ENCODE data around the gene MYH11.
A peak's percentile ranks its signal among the peaks of the same experiment; 100 is the strongest.
"Not testable (repeated sequence)": the region's sequence is repeated elsewhere in the genome, so short reads cannot be mapped to it uniquely, and the experiment has no call there.

Gene MYH11

GRCh38 chr16:15874745-15875314 lies 18.0 kb upstream of the MYH11 start:
- DNase-seq, result peak; percentile 47

DNA sequence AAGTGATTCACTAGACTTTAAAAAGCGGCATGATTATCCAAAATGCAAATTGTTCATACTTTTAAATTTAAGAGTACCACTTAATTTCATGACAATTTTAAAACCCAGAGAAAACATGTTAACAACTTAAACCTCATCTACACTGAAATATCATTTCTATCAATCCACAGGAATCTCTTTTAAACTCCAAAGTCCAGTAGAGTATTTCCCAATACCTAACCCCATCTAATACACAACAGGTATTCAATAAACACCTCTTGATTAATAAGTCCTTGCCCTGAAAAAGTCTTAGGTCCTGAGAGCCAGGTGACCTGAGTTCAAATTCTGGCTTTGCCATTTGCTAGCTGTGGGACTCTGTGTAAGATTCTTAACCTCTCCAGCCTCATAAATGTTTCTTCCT lies 16.9 kb upstream of the MYH11 start:
- DNase-seq, result no peak

- no peak for DNase-seq
Observed at GRCh38 chr16:15873301-15873700, 16.5 kb upstream of the MYH11 start.

GRCh38 chr16:15870011-15870410 lies 13.2 kb upstream of the MYH11 start:
- DNase-seq, result no peak

DNA sequence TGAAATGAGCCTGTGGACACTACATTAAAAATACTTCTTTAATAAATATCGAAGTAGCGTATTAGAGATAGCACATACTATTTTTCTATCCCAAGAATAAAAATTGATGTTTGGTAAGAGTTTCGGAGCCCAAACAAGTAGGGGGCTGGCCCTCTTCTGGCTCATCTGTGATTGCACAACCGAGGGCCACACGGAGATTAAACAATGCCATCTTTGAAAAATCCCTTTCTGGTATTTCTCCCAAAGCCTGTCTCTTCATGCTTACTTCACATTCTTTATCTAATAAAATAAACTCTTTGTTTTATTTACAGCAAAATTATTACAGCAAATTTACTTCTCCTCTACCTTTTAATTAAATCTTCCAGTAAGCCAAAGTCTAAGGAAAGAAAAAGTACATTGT lies 9.6 kb upstream of the MYH11 start:
- DNase-seq, result no peak

DNA sequence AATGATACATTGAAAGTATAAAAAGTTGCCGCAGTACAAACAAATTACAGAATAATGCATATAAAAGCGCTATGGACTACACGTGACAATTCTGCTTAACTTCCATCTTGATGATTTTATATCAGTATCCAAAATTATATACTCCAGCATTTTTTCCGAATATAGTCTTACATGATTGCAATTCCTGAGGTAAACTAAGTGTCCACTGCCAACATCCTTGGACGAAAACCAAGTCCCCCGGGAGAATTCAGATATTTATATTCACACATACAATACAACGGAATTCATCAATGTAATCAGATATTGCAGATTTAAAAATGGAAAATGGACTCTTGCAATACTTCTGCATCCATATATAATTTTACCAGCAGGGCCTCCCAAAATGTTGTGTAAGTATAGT lies 8.9 kb upstream of the MYH11 start:
- DNase-seq, result no peak

- no peak for DNase-seq
Observed at GRCh38 chr16:15864939-15865338, 8.1 kb upstream of the MYH11 start.

- DNase-seq, result no peak
Observed at GRCh38 chr16:15861996-15862395, 5.2 kb upstream of the MYH11 start.

GRCh38 chr16:15858921-15859668 lies 2.3 kb upstream of the MYH11 start:
- no peak for DNase-seq

DNA sequence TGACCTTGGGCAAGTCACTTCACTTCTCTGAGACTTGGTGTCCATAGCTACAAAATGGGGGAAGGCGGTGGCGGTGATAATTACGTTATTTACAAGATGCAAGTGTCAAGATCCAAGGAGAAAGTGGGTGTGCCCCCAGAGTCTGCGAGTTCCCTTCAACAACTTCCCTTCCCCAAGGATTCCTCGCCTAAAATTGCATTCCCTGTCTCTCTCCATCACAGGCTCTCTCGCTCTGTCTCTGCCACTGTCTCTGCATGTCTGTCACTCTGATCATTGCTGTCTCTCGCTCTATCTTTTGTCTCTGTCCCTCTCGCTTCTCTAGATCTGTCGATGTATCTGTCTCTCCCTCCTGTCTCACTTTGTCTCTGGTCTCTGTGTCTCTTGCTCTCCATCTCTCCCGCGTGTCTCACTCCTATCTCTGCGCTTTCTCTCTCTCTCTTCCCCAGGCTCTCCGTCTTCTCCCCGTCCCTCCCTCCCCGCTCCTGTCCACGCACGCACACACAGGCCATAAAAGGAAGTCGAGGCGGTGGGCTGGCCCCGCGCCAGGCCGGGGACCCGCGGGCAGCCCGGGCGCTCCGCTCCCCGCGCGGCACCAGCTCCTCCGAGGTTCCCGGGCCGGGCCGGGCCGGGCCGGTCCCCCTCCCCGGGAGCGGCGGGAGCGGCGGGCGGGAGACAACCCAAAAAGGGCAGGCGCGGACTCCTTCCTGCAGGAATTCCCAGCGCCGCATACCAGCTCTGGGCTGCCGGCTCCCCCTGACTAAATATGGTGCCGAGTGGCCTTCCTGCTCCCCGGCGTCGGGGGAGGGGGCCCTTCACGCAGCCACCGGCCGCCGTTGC lies 1.1 kb upstream of the MYH11 start:
- DNase-seq, result peak; percentile 16

DNA sequence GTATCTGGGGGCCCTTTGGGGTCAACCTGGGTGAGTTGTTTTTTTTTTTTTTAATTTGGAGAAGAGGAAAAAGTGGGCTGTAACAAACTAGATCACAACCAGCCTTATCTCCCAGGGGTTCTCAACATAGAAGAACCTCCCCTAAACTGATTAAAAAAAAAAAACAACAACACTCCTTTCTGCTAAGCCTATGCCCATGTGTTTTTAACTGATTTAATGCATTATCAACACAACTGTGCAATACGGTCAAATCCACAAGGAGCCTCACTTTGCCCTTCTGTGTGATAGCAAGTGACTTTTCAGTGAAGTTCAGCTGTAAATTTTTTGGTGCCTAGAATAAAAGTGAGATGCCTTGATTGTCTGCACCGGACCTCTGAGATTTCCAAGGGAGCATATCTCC lies 646 bp downstream of the MYH11 start:
- no peak for DNase-seq

DNA sequence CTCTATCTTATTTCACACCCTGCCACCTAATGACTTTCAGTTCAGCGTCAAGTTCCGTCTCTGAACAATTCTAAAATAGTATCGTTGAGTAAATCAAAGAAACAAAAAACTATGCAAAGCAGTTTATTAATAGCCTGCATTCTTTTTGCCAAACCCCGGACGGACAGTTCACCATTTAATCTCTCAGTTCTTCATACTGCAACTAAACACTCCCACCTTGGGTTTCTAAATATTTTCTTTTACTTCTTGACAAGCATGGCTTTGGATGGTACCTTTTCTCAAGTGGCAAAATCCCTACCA lies 1.2 kb downstream of the MYH11 start:
- no peak for DNase-seq

DNA sequence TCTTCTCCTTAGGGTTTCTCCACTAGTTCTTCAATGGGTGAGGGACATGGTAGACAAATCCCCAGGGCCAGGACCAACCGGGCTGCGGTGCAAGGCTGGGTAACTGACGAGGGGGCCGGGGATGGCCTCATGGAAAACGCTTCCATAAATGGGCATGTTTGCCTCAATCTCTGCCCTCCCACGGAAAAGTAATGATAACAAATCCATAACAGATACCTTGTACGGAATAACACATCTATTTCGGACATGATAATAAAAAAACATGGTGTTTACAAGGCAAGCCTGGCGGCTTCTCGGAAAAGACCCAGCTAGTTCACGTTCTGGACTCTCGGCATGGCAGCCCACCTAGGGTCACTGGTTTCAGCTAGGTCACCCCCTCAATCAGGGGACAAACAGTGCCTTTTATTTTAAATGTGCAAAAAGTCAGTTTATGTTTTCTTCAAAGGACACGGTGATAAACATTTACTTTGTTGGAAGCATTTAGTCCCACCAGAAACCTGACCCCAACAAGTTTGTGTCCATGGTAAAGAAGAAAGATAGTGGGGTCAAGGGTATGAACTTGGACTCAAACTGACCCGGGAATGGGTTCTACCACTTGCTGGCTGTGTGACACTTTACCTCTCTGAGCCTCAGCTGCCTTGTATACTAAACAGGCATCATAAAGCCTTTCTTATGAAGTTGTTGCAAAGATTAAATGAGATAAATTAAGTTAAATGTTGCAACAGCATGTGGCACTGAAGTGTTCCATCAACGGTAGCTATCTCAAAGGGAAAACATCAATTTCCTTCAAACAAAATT lies 1.7 kb downstream of the MYH11 start:
- DNase-seq, result no peak

DNA sequence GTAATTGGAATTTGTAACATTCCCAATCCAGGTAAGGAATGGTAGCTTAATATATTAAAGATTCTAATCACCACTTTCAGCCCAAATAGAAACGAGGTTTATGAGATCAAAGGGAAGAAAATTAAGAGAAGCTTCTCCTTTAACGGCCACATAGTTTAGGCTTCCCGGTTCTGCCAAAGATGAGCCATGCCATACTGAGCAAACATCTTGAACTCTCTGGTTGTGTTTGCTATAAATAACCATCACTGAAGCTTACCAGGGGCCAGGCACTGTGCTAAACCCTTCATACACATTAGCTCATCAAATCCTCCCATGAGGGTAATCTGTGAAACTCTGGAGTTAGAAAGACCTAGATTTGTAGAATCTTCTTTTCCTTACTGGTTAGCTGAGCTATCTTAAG lies 2.8 kb downstream of the MYH11 start:
- DNase-seq, result no peak

GRCh38 chr16:15853021-15853420 lies 3.8 kb downstream of the MYH11 start:
- no peak for DNase-seq

DNA sequence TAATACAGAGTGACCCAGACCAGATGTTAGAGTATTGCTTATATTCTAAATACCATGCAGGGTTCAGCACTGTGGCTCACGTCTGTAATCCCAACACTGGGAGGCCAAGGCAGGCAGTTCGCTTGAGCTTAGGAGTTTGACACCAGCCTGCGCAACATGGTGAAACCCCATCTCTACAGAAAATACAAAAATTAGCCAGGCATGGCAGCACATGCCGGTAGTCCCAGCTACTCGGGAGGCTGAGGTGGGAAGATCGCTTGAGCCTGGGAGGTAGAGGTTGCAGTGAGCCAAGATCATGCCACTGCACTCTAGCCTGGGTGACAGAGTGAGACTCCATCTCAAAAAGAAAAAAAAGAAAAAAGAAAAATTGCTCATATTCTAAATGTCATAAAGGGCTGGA lies 6.3 kb downstream of the MYH11 start:
- not testable (repeated sequence) for DNase-seq

- DNase-seq, result no peak
Observed at GRCh38 chr16:15849209-15849981, 7.4 kb downstream of the MYH11 start.

GRCh38 chr16:15847611-15848175 lies 9.1 kb downstream of the MYH11 start:
- DNase-seq, result no peak

GRCh38 chr16:15846510-15846909 lies 10.3 kb downstream of the MYH11 start:
- no peak for DNase-seq

- no peak for DNase-seq
Observed at GRCh38 chr16:15843635-15844279, 13.1 kb downstream of the MYH11 start.

- not testable (repeated sequence) for DNase-seq
Observed at GRCh38 chr16:15839204-15839603, 17.6 kb downstream of the MYH11 start.

- DNase-seq, result no peak
Observed at GRCh38 chr16:15837761-15838160, 19.1 kb downstream of the MYH11 start.
